ENCODE measurements around the gene ZP2. TPM values are rescaled to one million over a fixed set of nuclear protein-coding genes. Genes with fewer than 3 reads are reported as not detected.
"Not testable (repeated sequence)": the region's sequence is repeated elsewhere in the genome, so short reads cannot be mapped to it uniquely, and the experiment has no call there.

Gene ZP2
- total and polyA plus RNA-seq, 5 donors, result not detected

GRCh38 chr16:21159281-21159951 lies 52.0 kb downstream of the ZP2 start:
- Histone ChIP-seq H3K4me3 (ENCODE audit: low read length) (peak overlapping the region; percentile 98), H3K27ac (ENCODE audit: low read length) (peak overlapping the region; percentile 92), H3K9me3 (ENCODE audit: control insufficient read depth, low read length) (no peaks in the 10 kb centered on the region), H3K27me3 (ENCODE audit: control insufficient read depth, insufficient read depth) (no peaks in the 10 kb centered on the region), H3K4me1 (ENCODE audit: control insufficient read depth, insufficient read depth, low read length) (peaks cover 4% of the 10 kb centered on the region)
- ATAC-seq (peak; percentile 48 to 56), DNase-seq (peak; percentile 35 to 74 (median 73))
- WGBS, result 2% methylated on average over 27 of the region's 27 CpGs
- intact Hi-C loops (cut with DNase I), result loop anchor here in 1 of 4 donors (10.0 kb wide), 2 partner anchors 145 to 395 kb away; no protein-coding TSS in a partner anchor

DNA sequence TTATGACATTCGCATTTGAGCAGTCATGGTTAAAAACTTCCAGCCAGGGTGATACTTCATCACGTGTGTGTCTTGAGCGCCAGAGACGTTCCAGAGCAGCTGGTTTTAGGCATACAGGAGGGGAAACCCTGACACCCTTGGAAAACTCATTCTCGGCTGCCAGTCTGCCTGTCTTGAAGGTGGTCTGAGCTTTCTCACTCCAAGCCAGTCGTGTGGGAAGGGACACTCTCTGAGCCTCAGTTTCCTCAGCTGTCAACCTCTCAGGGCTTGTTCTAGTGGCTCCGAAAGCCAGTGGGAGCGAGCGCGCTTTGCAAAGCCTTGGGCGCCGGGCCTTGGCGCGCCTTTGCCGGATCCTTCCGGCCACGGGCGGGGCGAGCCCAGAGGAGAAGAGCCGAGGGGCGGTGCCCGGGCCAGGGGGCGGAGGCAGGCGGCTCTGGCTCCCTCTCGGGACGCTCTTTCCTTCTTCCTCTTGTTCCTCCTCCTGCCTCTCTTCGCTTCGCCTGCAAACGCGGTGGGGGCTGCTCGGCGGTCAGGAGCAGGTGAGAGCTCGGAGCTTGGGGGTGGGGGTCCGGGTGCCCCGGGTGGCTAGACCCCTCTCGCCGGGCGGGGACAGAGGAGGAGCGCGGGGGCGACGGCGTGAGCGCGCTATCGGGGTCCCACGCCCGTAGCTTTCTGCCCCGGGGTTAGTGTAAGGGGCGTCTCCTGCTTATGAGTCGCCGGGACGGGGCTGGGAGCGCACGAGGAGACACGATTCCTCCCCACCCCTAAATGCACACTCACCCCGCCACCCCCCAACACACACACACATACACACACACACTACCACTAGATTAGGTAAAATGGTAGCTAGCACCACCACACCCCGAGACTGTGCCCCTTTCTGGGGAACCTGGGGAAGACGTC lies 52.9 kb downstream of the ZP2 start, which contains the start of gene LDAF1:
LDAF1 (plus strand) TSS at position 467 of the 903 bp plus-strand sequence. CDS start 2,509 bp downstream, outside the sequence.
- intact Hi-C loops (cut with DNase I), result loop anchor here in 1 of 4 donors (10.0 kb wide), 2 partner anchors 146 to 396 kb away; no protein-coding TSS in a partner anchor
- peak within 1 kb of the TSS; percentile 98 for H3K4me3 ChIP-seq (ENCODE audit: low read length)
- H3K9me3 ChIP-seq (ENCODE audit: control insufficient read depth, low read length), result no peaks in the 10 kb centered on the region
- 1% methylated on average over 59 of the region's 59 CpGs for WGBS
- no peaks in the 10 kb centered on the region for H3K27me3 ChIP-seq (ENCODE audit: control insufficient read depth, insufficient read depth)
- DNase-seq (peak; percentile 88 to 96 (median 95)), ATAC-seq (peak; percentile 95 to 96)
- peak within 1 kb of the TSS; percentile 92 for H3K27ac ChIP-seq (ENCODE audit: low read length)
- peaks cover 3% of the 10 kb centered on the region for H3K4me1 ChIP-seq (ENCODE audit: control insufficient read depth, insufficient read depth, low read length)

DNA sequence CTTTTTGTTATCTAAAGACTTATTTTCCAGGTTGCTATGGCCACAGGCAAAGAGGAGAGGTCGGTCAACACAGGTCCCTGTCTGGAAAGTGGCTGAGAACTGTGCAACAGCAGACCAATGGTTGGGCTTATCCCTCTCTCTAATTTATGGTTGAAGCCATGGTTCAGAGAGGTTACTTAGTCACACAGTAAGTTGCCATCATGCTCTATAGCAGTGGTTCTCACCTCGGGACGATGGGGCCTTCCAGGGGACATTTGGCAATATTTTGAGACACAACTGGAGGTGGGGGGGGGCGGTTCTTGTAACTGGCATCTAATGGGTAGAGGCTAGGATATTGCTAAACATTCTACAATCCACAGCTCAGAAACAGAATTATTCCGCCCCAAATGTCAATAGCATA lies 53.7 kb downstream of the ZP2 start:
- no peak for DNase-seq
- Histone ChIP-seq H3K9me3 (ENCODE audit: control insufficient read depth, low read length) (no peaks in the 10 kb centered on the region), H3K27me3 (ENCODE audit: control insufficient read depth, insufficient read depth) (no peaks in the 10 kb centered on the region), H3K27ac (ENCODE audit: low read length) (no peak overlapping the region), H3K4me1 (ENCODE audit: control insufficient read depth, insufficient read depth, low read length) (no peaks in the 10 kb centered on the region), H3K4me3 (ENCODE audit: low read length) (no peak overlapping the region)
- no peak for ATAC-seq
- intact Hi-C loops (cut with DNase I), result loop anchor here in 1 of 4 donors (10.0 kb wide), 2 partner anchors 147 to 397 kb away; no protein-coding TSS in a partner anchor
- WGBS, result 67% methylated on average over 5 of the region's 5 CpGs

DNA sequence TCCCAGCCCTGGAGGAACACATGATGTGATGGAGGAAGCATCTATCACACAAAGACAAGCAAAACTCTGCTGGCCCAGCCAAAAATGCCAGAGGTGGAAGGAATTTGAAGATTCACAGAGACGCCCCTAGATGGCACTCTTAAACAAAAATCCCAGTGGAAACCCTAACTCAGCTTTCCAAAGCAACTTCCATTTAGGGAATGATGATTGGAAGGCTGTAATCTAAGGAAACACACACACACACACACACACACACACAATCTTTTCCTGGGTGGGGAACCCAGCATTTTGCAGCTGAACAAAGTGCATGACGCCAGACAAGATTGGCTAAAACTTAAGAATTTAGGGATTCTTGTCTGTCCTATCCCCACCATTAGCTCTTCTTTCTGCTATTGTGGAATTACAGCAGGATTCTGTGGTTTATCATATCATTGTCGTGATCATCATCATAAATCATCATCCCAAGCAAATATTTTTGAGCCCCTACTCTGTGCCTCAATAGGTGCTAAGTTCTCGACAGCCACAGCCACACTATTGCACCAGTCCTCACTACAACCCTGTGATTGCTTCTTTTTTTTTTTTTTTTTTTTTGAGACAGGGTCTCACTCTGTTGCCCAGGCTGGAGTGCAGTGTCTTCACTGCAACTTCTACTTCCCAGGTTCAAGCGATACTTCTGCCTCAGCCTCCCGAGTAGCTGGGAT lies 54.5 kb downstream of the ZP2 start:
- no peaks in the 10 kb centered on the region for H3K9me3 ChIP-seq (ENCODE audit: control insufficient read depth, low read length)
- H3K4me1 ChIP-seq (ENCODE audit: control insufficient read depth, insufficient read depth, low read length), result no peaks in the 10 kb centered on the region
- H3K27me3 ChIP-seq (ENCODE audit: control insufficient read depth, insufficient read depth), result no peaks in the 10 kb centered on the region
- peak in 2 of 3 donors; percentile 20 to 58 for DNase-seq
- WGBS, result 50% methylated on average over 6 of the region's 6 CpGs
- ATAC-seq, result peak; percentile 17 to 35
- no peak overlapping the region for H3K4me3 ChIP-seq (ENCODE audit: low read length)
- no peak overlapping the region for H3K27ac ChIP-seq (ENCODE audit: low read length)
- intact Hi-C loops (cut with DNase I), result loop anchor here in 1 of 4 donors (10.0 kb wide), 2 partner anchors 148 to 398 kb away; no protein-coding TSS in a partner anchor

DNA sequence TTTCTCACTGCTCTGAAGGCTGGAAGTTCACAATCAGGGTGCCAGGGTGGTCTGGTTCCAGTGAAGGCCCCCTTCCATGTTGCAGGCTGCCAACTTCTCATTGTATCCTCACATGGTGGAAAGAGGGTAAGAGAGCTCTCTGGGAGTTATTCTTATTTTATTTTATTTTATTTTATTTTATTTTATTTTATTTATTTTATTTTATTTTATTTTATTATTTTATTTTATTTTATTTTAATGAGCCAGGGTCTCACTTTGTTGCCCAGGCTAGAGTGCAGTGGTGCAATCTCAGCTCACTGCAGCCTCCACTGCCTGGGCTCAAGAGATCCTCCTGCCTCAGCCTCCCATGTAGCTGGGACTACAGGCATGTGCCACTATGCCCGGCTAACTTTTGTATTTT lies 55.4 kb downstream of the ZP2 start:
- not testable (repeated sequence) for H3K4me3 ChIP-seq (ENCODE audit: low read length); H3K27ac ChIP-seq (ENCODE audit: low read length); DNase-seq; H3K4me1 ChIP-seq (ENCODE audit: control insufficient read depth, insufficient read depth, low read length); H3K27me3 ChIP-seq (ENCODE audit: control insufficient read depth, insufficient read depth); ATAC-seq; H3K9me3 ChIP-seq (ENCODE audit: control insufficient read depth, low read length)
- intact Hi-C loops (cut with DNase I), result loop anchor here in 1 of 4 donors (10.0 kb wide), 2 partner anchors 149 to 399 kb away; no protein-coding TSS in a partner anchor
- 70% methylated on average over 1 of the region's 1 CpG for WGBS

DNA sequence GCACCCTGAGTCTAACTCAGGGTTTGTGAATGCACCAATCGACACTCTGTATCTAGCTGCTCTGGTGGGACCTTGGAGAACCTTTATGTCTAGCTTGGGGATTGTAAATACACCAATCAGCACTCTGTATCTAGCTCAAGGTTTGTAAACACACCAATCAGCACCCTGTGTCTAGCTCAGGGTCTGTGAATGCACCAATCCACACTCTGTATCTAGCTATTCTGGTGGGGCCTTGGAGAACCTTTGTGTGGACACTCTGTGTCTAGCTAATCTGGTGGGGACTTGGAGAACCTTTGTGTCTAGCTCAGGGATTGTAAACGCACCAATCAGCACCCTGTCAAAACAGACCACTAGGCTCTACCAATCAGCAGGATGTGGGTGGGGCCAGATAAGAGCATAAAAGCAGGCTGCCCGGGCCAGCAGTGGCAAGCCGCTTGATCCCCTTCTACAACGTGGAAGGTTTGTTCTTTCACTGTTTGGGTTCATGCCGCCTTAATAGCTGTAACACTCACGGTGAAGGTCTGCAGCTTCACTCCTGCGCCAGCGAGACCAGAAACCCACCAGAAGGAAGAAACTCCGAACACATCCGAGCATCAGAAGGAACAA lies 58.1 kb downstream of the ZP2 start:
- not testable (repeated sequence) for ATAC-seq; DNase-seq; H3K4me1 ChIP-seq (ENCODE audit: control insufficient read depth, insufficient read depth, low read length); H3K27ac ChIP-seq (ENCODE audit: low read length); H3K9me3 ChIP-seq (ENCODE audit: control insufficient read depth, low read length); H3K27me3 ChIP-seq (ENCODE audit: control insufficient read depth, insufficient read depth); H3K4me3 ChIP-seq (ENCODE audit: low read length)
- intact Hi-C loops (cut with DNase I), result loop anchor here in 1 of 4 donors (10.0 kb wide), 2 partner anchors 152 to 402 kb away; no protein-coding TSS in a partner anchor
- WGBS, result 89% methylated on average over 11 of the region's 11 CpGs

GRCh38 chr16:21152160-21153030 lies 59.0 kb downstream of the ZP2 start:
- not testable (repeated sequence) for H3K27me3 ChIP-seq (ENCODE audit: control insufficient read depth, insufficient read depth); H3K27ac ChIP-seq (ENCODE audit: low read length); H3K9me3 ChIP-seq (ENCODE audit: control insufficient read depth, low read length); H3K4me1 ChIP-seq (ENCODE audit: control insufficient read depth, insufficient read depth, low read length); H3K4me3 ChIP-seq (ENCODE audit: low read length); ATAC-seq
- WGBS, result 84% methylated on average over 51 of the region's 51 CpGs
- peak in 1 of 3 donors; percentile 44 for DNase-seq
- intact Hi-C loops (cut with DNase I), result loop anchor here in 1 of 4 donors (10.0 kb wide), 2 partner anchors 152 to 402 kb away; no protein-coding TSS in a partner anchor

DNA sequence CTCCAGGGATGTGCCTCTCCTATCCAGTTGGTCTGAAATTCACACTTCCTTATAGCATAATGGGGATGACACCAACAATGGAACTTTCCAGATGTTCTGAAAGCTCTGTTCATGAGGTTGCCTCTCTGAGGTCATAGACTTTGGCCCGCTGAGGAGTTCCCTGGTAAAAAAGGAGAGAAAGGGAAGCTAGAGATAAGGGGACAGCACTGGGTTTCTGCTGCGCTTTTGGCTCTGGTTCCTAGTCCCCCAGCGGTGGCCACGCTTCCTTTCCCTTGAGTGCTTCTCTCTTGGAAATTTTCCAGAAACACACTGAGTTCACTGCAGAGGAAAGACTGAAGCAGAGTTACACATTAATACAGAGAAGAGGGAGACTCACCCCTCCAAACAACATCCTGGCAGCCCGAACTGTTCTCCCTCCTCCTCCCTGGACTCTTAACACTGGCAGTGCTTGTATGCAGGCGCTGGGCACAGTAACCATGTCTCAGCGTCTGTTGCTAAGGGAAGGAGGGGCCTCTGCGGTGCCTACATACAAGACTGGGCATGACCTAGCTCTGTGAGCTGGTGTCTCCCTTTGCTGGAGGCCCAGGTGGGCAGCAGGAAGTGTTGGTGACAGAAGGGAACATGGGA lies 60.9 kb downstream of the ZP2 start, which contains the start of gene DNAH3:
DNAH3 (minus strand) TSS at position 472 of the 627 bp plus-strand sequence. CDS start 527 bp downstream, outside the sequence.
- 12% methylated on average over 8 of the region's 8 CpGs for WGBS
- H3K27ac ChIP-seq (ENCODE audit: low read length), result no peak within 1 kb of the TSS
- no peaks in the 10 kb centered on the region for H3K27me3 ChIP-seq (ENCODE audit: control insufficient read depth, insufficient read depth)
- H3K9me3 ChIP-seq (ENCODE audit: control insufficient read depth, low read length), result no peaks in the 10 kb centered on the region
- intact Hi-C loops (cut with DNase I), result loop anchor here in 1 of 4 donors (10.0 kb wide), 2 partner anchors 154 to 404 kb away; no protein-coding TSS in a partner anchor
- ATAC-seq, result peak; percentile 68 to 81
- H3K4me1 ChIP-seq (ENCODE audit: control insufficient read depth, insufficient read depth, low read length), result no peaks in the 10 kb centered on the region
- H3K4me3 ChIP-seq (ENCODE audit: low read length), result no peak within 1 kb of the TSS
- no peak for DNase-seq

Measured in right cardiac atrium (tissue), 5 donors.